Measurements from ENCODE around the gene AMOT. TPM values are rescaled to one million over a fixed set of nuclear protein-coding genes. Genes with fewer than 3 reads are reported as not detected.

Gene AMOT
- total and polyA plus RNA-seq, 11 donors: 0.61 to 10.5 (median 6.0) TPM

GRCh38 chrX:112867570-112867969 is 26.9 kb upstream of the AMOT start:
- intact Hi-C loops (cut with DNase I): no loop called here
- WGBS, 4 donors: 11 to 88% (median 60%) methylated on average over 2 of the region's 2 CpGs
- no peak for ATAC-seq

DNA sequence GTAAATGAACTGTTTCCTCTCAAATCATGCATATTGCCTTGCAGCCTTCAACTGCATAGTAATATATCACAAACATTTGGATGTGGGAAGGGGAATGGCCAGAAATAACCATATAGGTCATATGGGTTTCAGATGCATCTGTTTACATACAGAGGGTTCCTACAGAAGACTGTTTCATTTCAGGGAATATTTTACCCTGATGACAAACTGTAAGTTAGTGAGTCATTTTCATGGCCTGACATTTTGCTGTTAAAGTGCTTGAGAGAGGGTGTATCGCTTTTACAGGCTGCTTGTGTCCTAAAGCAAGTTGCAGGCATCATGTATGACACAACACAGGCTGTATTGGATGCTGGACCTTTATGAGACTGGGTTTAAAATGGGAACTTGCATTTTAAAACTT is 25.5 kb upstream of the AMOT start:
- peaks cover 0 to 6% (median 0%) of the 10 kb centered on the region in 9 donors for H3K27me3 ChIP-seq
- WGBS, 4 donors: 56 to 88% (median 74%) methylated on average over 1 of the region's 1 CpG
- no peak for DNase-seq
- H3K9me3 ChIP-seq: no peaks in the 10 kb centered on the region
- intact Hi-C loops (cut with DNase I): no loop called here
- no peak for ATAC-seq
- no peaks in the 10 kb centered on the region for H3K36me3 ChIP-seq
- H3K4me3 ChIP-seq: no peak overlapping the region
- TF ChIP-seq, protein P1, sequence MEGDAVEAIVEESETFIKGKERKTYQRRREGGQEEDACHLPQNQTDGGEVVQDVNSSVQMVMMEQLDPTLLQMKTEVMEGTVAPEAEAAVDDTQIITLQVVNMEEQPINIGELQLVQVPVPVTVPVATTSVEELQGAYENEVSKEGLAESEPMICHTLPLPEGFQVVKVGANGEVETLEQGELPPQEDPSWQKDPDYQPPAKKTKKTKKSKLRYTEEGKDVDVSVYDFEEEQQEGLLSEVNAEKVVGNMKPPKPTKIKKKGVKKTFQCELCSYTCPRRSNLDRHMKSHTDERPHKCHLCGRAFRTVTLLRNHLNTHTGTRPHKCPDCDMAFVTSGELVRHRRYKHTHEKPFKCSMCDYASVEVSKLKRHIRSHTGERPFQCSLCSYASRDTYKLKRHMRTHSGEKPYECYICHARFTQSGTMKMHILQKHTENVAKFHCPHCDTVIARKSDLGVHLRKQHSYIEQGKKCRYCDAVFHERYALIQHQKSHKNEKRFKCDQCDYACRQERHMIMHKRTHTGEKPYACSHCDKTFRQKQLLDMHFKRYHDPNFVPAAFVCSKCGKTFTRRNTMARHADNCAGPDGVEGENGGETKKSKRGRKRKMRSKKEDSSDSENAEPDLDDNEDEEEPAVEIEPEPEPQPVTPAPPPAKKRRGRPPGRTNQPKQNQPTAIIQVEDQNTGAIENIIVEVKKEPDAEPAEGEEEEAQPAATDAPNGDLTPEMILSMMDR (IDR thresholded peaks at IDR 0.05): no peak
- TF ChIP-seq POLR2A (IDR thresholded peaks at IDR 0.05): no peak
- H3K27ac ChIP-seq: no peak overlapping the region
- H3K4me1 ChIP-seq: no peaks in the 10 kb centered on the region

More at GRCh38 chrX:112867570-112867969, 26.9 kb upstream of the AMOT start:
- Histone ChIP-seq H3K27ac (no peak overlapping the region), H3K27me3 (peaks cover 0 to 6% (median 0%) of the 10 kb centered on the region in 9 donors), H3K36me3 (no peaks in the 10 kb centered on the region), H3K4me1 (no peaks in the 10 kb centered on the region), H3K9me3 (no peaks in the 10 kb centered on the region), H3K4me3 (no peak overlapping the region)
- TF ChIP-seq POLR2A (IDR thresholded peaks at IDR 0.05): no peak
- TF ChIP-seq, protein P1 (IDR thresholded peaks at IDR 0.05): peak in 1 of 12 donors; percentile 17
- no peak for DNase-seq

DNA sequence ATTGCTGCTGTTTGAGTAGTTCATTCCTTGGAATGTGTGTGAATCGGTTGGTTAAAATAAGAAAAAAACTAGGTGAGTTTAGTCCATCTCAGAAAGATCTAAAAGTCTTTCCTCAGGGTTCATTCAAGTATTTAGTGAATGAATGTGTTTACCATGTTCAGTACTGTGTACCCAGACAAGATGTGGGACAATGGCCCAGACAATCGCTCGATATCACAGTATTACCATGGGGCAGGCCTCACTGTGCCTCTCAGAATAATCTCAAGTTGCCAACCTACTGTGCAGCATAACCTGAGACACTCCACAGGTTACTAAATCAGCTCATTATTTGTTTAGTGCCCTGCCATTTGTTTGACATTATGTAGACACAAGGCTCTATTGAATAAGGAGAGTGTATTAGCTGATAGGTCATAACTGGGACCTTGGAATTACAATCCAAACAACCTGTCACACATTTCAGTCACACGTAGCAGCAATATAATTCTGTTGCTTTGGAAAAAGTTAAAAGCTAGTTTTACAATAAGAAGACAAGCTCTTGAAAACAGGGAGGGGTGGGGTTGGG is 24.9 kb upstream of the AMOT start:
- ATAC-seq: no peak
- Histone ChIP-seq H3K9me3 (no peaks in the 10 kb centered on the region), H3K4me1 (no peaks in the 10 kb centered on the region), H3K27ac (no peak overlapping the region), H3K36me3 (no peaks in the 10 kb centered on the region), H3K27me3 (peaks cover 0 to 6% (median 0%) of the 10 kb centered on the region in 9 donors), H3K4me3 (no peak overlapping the region)
- intact Hi-C loops (cut with DNase I): no loop called here
- WGBS, 4 donors: 77 to 91% (median 86%) methylated on average over 4 of the region's 4 CpGs
- DNase-seq: no peak
- TF ChIP-seq POLR2A (IDR thresholded peaks at IDR 0.05): no peak
- TF ChIP-seq, protein P1 (IDR thresholded peaks at IDR 0.05): no peak

DNA sequence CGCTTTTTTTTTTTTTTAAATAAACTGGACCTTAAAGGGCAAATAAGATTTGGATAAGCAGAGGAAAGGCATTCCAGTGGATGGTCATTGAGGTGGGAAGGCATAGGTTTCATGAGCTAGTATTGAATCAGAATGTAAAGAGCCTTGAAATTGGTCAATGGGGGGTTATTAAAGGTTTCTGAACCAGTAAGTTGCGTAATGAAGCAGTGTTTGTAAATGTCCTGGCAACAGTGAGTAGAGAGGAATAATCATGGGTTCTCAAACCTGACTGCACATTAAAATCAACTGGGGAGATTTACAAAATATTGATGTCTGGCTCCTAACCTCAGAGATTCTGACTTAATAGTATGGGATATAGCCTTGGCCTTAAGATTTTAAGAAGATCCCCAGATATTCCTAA is 23.2 kb upstream of the AMOT start:
- no peak overlapping the region for H3K27ac ChIP-seq
- no peak for TF ChIP-seq POLR2A (IDR thresholded peaks at IDR 0.05)
- TF ChIP-seq, protein P1 (IDR thresholded peaks at IDR 0.05): no peak
- no peaks in the 10 kb centered on the region for H3K4me1 ChIP-seq
- H3K27me3 ChIP-seq: peaks cover 0 to 6% (median 0%) of the 10 kb centered on the region in 9 donors
- H3K4me3 ChIP-seq: no peak overlapping the region
- no peak for DNase-seq
- 63 to 94% (median 83%) methylated on average over 2 of the region's 2 CpGs for WGBS, 4 donors
- H3K9me3 ChIP-seq: no peaks in the 10 kb centered on the region
- ATAC-seq: no peak
- intact Hi-C loops (cut with DNase I): no loop called here
- no peaks in the 10 kb centered on the region for H3K36me3 ChIP-seq
